GM18511 (cell line): ENCODE data around the gene KCNJ12.

ENCODE experiments used
- ATAC-seq: cut with Tn5 transposase; IDR thresholded peaks from one replicate; pipeline ENCODE4 v1.9.1; 2021; ENCODE audit warnings: mild to moderate bottlenecking, moderate library complexity; ENCODE audit not compliant: unreplicated experiment

The KCNJ12 gene

GRCh38 chr17:21365016-21365415, 11.1 kb upstream of the KCNJ12 start:
- no peak for ATAC-seq

GRCh38 chr17:21368545-21369246, 7.5 kb upstream of the KCNJ12 start:
- ATAC-seq = no peak

GRCh38 chr17:21369395-21369794, 6.8 kb upstream of the KCNJ12 start:
- no peak for ATAC-seq

GRCh38 chr17:21370430-21370829, 5.7 kb upstream of the KCNJ12 start:
- ATAC-seq = no peak

GRCh38 chr17:21371511-21372081, 4.6 kb upstream of the KCNJ12 start:
- ATAC-seq = no peak

- ATAC-seq = no peak
These were observed 3.8 kb upstream of the KCNJ12 start for GRCh38 chr17:21372256-21372954.

- ATAC-seq = no peak
These were observed 3.1 kb upstream of the KCNJ12 start for GRCh38 chr17:21373036-21373435.

- ATAC-seq = no peak
These were observed 2.3 kb upstream of the KCNJ12 start for GRCh38 chr17:21373696-21374440.

- ATAC-seq = no peak
These were observed 1.6 kb upstream of the KCNJ12 start for GRCh38 chr17:21374441-21375161.

GRCh38 chr17:21375162-21375560, 996 bp upstream of the KCNJ12 start:
- no peak for ATAC-seq

- ATAC-seq = no peak
These were observed 438 bp upstream of the KCNJ12 start for GRCh38 chr17:21375757-21376080.

GRCh38 chr17:21376759-21377690, 868 bp downstream of the KCNJ12 start:
- ATAC-seq = no peak

- no peak for ATAC-seq
These were observed 1.7 kb downstream of the KCNJ12 start for GRCh38 chr17:21377705-21378396.

GRCh38 chr17:21378553-21378952, 2.4 kb downstream of the KCNJ12 start:
- ATAC-seq = no peak

- ATAC-seq = no peak
These were observed 3.0 kb downstream of the KCNJ12 start for GRCh38 chr17:21379080-21379711.

GRCh38 chr17:21380659-21381058, 4.5 kb downstream of the KCNJ12 start:
- ATAC-seq = no peak

GRCh38 chr17:21381076-21381706, 5.0 kb downstream of the KCNJ12 start:
- ATAC-seq = no peak
